Activated naive CD8-positive, alpha-beta T cell treated with anti-CD3 and anti-CD28 coated beads, Interleukin-2, amount 10 ng/mL, durations not matched to agents 7 days and 5 days (primary cell): ENCODE results near the gene PRDM16. TPM values are rescaled to one million over a fixed set of nuclear protein-coding genes. Genes with fewer than 3 reads are reported as not detected.

Source experiments
- ATAC-seq: fragments of 150-1000 bp; cut with Tn5 transposase; one replicate; pipeline ENCODE4 v1.10.0; 2021; ENCODE audit warnings: low read depth, moderate library complexity
- POLR2A ChIA-PET: fragments of 350-600 bp; sonication (Branson Sonifier 250); formaldehyde crosslinking; loops from one replicate; lab custom pipeline; 2021; ENCODE audit warnings: antibody characterized with exemption; lab: Charles Lee
- DNase-seq: peaks from one replicate; pipeline ENCODE4 v3.0.0; 2021
- H3K27ac Mint-ChIP-seq: one replicate; pipeline ENCODE4 v1.8.0; 2022; ENCODE audit warnings: mild to moderate bottlenecking, mixed read lengths
- H3K27me3 Mint-ChIP-seq: one replicate; pipeline ENCODE4 v1.8.0; 2022; ENCODE audit warnings: mild to moderate bottlenecking, moderate library complexity, mixed read lengths
- H3K36me3 Mint-ChIP-seq: one replicate; pipeline ENCODE4 v1.8.0; 2021; ENCODE audit warnings: mild to moderate bottlenecking, mixed read lengths
- H3K4me1 Mint-ChIP-seq: one replicate; pipeline ENCODE4 v1.8.0; 2021; ENCODE audit warnings: mixed read lengths
- H3K4me3 Mint-ChIP-seq: one replicate; pipeline ENCODE4 v1.8.0; 2022; ENCODE audit warnings: mild to moderate bottlenecking, moderate library complexity, mixed read lengths
- H3K9me3 Mint-ChIP-seq: one replicate; pipeline ENCODE4 v1.8.0; 2021; ENCODE audit warnings: mixed read lengths
- total RNA-seq, 2 experiments: library from RNA; stranded (reverse); gene quantifications; one replicate each; pipeline ENCODE4 v1.2.3, GENCODE V29; 2021

Gene PRDM16
- total RNA-seq, 2 experiments from 2014 or later = not detected

DNA sequence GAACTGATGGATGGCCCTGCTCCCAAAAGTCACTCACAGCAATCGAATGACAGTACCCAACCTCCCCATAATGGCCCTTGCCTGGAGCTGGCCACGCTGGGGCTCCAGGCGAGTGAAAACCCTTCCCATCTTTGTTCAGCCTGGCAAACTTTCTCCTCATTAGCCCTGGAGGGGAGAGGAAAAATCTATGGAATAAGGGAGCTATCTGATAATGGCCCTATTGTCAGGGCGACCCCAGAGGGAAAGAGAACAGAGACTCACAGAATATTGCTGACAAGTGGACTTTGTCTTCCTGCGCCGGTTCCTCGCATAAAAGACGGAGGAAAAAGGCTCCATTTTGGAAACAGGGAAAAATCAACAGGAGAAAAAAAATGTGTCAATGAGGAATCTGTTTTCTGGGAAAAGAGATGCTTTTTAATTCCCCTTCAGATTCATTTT is 372.4 kb downstream of the PRDM16 start:
- POLR2A ChIA-PET = no interaction called here
- ATAC-seq = no peak
- Mint-ChIP-seq H3K36me3 (no peaks in the 10 kb centered on the region), H3K4me1 (no peaks in the 10 kb centered on the region), H3K9me3 (peaks cover 1% of the 10 kb centered on the region), H3K27ac (no peak overlapping the region), H3K4me3 (no peak overlapping the region), H3K27me3 (peaks cover 6% of the 10 kb centered on the region)
- no peak for DNase-seq

DNA sequence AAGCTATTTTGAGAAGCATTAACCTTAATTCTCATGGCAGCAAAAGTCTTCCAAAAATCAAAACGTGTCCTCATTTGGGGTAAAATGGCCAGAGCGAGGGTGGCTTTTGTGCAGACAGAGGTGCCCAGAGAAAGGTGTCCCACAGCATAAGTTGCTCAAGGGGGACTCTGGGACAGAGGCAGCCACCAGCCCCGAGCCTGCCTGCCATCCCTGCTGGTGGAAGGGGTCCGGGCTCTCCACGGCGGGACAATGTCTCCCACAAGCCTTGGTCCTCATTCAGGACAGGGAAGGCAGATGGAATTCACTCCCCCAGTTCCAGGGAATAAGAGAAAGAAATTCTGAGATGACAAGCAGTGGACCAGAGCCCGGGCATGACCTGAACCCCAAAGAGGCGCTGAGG is 372.9 kb downstream of the PRDM16 start:
- ATAC-seq = no peak
- H3K36me3 Mint-ChIP-seq = no peaks in the 10 kb centered on the region
- peaks cover 1% of the 10 kb centered on the region for H3K9me3 Mint-ChIP-seq
- no peak overlapping the region for H3K4me3 Mint-ChIP-seq
- POLR2A ChIA-PET = no interaction called here
- H3K27me3 Mint-ChIP-seq = peaks cover 8% of the 10 kb centered on the region
- no peak overlapping the region for H3K27ac Mint-ChIP-seq
- H3K4me1 Mint-ChIP-seq = no peaks in the 10 kb centered on the region
- DNase-seq = no peak

DNA sequence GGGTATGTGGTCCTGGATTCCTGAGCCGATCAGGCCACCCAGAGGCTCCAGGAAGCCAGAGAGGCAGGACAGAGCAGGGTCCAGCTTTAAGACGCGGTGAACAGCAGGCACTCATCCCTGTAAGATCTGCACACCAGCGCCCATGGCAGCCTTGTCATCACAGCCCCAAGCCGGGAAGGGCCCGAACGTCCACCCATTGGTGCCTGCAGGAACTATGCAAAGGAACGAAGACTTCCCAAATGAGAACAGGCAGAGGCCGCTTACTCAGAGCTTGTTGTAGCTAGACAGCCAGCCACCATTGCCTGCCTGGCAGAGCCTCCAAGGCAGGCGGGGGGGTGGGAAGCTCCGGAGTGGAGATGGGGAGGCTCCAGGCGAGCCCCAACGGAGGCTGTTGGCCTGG is 373.3 kb downstream of the PRDM16 start:
- H3K4me1 Mint-ChIP-seq = no peaks in the 10 kb centered on the region
- H3K36me3 Mint-ChIP-seq = no peaks in the 10 kb centered on the region
- H3K27ac Mint-ChIP-seq = no peak overlapping the region
- ATAC-seq = no peak
- no peak overlapping the region for H3K4me3 Mint-ChIP-seq
- H3K9me3 Mint-ChIP-seq = peaks cover 1% of the 10 kb centered on the region
- POLR2A ChIA-PET = no interaction called here
- DNase-seq = no peak
- H3K27me3 Mint-ChIP-seq = peaks cover 12% of the 10 kb centered on the region

DNA sequence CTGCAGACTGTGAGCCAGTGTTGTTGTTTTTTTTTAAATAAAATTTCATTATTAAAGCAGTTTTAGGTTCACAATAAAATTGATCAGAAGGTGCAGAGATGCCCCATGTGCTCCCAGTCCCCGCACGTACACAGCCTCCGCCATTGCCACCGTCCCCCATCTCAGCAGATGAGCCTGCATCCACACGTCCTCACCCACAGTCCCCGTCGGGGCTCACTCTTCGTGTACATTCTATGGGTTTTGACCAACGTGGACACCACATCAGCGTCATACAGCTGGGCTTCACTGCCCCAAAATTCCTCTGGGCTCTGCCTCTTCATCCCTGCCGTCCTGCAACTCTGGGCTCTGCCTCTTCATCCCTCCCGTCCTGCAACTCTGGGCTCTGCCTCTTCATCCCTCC is 373.9 kb downstream of the PRDM16 start:
- no peak for ATAC-seq
- peaks cover 13% of the 10 kb centered on the region for H3K27me3 Mint-ChIP-seq

DNA sequence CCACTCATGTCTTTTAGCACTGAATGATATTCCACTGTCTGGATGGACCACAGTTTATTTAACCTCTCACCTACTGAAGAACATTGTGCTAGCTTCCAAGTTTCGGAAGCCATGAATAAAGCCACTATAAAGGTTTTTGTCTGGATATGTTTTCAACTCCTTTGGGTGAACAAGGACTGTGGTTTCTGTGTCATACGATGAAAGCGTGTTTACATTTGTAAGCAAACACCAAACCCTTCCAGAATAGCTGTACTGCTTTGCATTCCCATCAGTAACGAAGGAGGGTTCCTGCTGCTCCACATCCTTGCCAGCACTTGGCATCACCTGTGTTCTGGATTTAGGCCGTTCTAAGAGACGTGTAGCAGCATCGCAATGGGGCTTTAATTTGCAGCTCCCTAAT is 374.8 kb downstream of the PRDM16 start:
- Mint-ChIP-seq H3K9me3 (peaks cover 1% of the 10 kb centered on the region), H3K27ac (no peak overlapping the region), H3K36me3 (no peaks in the 10 kb centered on the region), H3K27me3 (peaks cover 15% of the 10 kb centered on the region), H3K4me1 (no peaks in the 10 kb centered on the region), H3K4me3 (no peak overlapping the region)
- DNase-seq (no peak), ATAC-seq (no peak)
- POLR2A ChIA-PET = no interaction called here

More for the DNA sequence above, 373.9 kb downstream of the PRDM16 start:
- Mint-ChIP-seq H3K4me1 (no peaks in the 10 kb centered on the region), H3K9me3 (peaks cover 1% of the 10 kb centered on the region), H3K36me3 (no peaks in the 10 kb centered on the region), H3K4me3 (no peak overlapping the region), H3K27ac (no peak overlapping the region)
- POLR2A ChIA-PET = no interaction called here
- DNase-seq = no peak

DNA sequence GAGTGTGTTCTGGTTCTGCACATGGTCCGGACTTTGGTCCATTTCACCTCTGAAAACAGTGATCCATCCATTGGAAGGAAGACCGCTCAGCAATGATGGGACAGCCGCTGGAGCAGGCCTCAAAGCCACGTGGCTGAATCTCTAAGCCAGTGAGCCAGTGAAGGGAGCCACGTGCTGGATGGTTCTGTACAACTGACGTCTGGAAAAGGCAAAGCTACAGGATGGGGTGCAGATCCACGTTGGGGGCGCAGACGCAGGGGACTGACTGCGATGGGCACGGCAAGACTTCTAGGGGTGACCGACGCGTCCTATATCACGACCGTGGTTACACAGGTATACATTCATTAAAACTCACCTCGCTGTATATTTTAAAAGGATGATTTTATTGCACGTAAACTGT is 375.3 kb downstream of the PRDM16 start:
- peaks cover 15% of the 10 kb centered on the region for H3K27me3 Mint-ChIP-seq
- POLR2A ChIA-PET = no interaction called here
- no peak for DNase-seq
- ATAC-seq = no peak
- no peaks in the 10 kb centered on the region for H3K36me3 Mint-ChIP-seq
- no peak overlapping the region for H3K27ac Mint-ChIP-seq
- no peaks in the 10 kb centered on the region for H3K4me1 Mint-ChIP-seq
- H3K9me3 Mint-ChIP-seq = peaks cover 1% of the 10 kb centered on the region
- H3K4me3 Mint-ChIP-seq = no peak overlapping the region

DNA sequence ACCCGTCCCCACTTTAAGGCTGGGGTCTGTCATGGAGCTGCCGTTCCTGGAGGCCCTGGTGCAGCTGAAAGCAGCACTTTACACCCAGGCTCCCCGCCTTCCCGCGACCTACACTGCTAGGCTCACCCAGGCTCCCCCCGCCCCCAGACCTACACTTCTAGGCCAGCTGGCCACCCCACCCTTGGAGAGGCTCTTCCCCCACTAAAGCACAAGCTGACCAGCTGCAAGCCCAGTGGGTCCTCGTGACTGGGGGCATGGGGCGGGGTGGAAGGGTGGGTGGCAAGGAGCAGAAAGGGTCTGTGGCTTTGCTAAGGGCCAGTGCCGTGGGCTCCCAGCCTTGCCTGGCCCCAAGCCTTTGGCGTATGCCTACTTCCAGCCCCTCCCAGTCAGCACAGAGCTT is 375.7 kb downstream of the PRDM16 start:
- DNase-seq = no peak
- H3K4me3 Mint-ChIP-seq = no peak overlapping the region
- H3K9me3 Mint-ChIP-seq = peaks cover 1% of the 10 kb centered on the region
- no peak overlapping the region for H3K27ac Mint-ChIP-seq
- H3K36me3 Mint-ChIP-seq = no peaks in the 10 kb centered on the region
- POLR2A ChIA-PET = no interaction called here
- ATAC-seq = no peak
- peaks cover 18% of the 10 kb centered on the region for H3K27me3 Mint-ChIP-seq
- H3K4me1 Mint-ChIP-seq = no peaks in the 10 kb centered on the region

DNA sequence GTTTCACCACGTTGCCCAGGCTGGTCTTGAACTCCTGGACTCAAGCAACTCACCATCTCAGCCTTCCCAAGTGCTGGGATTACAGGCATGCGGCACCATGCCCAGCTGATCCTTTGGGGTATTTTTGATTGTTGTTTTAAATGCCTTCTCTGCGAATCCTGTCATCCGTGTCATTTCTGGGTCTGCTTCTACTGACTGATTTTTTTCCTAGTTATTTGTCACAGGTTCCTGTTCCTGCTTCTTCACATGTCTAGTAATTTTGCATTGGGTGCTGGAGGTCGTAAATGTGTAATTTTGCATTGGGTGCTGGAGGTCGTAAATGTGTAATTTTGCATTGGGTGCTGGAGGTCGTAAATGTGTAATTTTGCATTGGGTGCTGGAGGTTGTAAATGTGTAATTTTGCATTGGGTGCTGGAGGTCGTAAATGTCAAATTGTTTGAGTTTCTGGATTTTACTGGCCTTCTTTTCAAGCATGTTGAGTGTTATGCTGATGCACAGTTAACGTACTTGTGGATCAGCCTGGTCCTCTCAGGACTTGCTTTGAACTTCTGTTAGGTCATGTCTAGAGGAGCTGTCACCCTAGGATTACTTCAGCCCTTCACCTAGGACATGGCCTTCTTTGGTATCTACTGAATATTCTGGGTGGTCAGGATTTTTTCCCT is 381.3 kb downstream of the PRDM16 start:
- Mint-ChIP-seq H3K27me3 (peaks cover 18% of the 10 kb centered on the region), H3K9me3 (peaks cover 1% of the 10 kb centered on the region), H3K4me3 (no peak overlapping the region), H3K27ac (no peak overlapping the region), H3K4me1 (no peaks in the 10 kb centered on the region), H3K36me3 (no peaks in the 10 kb centered on the region)
- POLR2A ChIA-PET = interaction anchor here (0.7 kb wide), 1 partner anchor 81 kb away, joined by 3 read pairs; no protein-coding TSS in a partner anchor
- no peak for DNase-seq
- no peak for ATAC-seq

DNA sequence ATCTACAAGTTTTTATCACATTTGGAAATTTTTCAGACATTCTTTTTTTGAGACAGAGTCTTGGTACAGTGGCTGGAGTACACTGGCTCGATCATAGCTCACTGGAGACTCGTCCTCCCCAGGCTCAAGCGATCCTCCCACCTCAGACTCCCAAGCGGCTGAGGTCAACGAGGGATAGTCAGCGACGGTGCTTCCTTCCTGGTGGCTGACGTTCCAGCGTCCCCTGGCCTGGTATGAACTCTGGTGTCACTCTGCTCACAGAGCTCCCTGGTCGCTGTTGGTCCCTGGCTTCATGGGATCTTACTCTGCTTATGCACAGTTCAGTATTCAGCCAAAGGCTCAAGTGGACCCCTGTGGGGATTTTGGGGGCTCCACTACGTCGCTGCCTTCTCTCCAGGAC is 382.0 kb downstream of the PRDM16 start:
- Mint-ChIP-seq H3K27me3 (peaks cover 18% of the 10 kb centered on the region), H3K4me3 (no peak overlapping the region), H3K9me3 (peaks cover 1% of the 10 kb centered on the region), H3K4me1 (no peaks in the 10 kb centered on the region), H3K36me3 (no peaks in the 10 kb centered on the region), H3K27ac (no peak overlapping the region)
- ATAC-seq (no peak), DNase-seq (no peak)
- POLR2A ChIA-PET = no interaction called here

DNA sequence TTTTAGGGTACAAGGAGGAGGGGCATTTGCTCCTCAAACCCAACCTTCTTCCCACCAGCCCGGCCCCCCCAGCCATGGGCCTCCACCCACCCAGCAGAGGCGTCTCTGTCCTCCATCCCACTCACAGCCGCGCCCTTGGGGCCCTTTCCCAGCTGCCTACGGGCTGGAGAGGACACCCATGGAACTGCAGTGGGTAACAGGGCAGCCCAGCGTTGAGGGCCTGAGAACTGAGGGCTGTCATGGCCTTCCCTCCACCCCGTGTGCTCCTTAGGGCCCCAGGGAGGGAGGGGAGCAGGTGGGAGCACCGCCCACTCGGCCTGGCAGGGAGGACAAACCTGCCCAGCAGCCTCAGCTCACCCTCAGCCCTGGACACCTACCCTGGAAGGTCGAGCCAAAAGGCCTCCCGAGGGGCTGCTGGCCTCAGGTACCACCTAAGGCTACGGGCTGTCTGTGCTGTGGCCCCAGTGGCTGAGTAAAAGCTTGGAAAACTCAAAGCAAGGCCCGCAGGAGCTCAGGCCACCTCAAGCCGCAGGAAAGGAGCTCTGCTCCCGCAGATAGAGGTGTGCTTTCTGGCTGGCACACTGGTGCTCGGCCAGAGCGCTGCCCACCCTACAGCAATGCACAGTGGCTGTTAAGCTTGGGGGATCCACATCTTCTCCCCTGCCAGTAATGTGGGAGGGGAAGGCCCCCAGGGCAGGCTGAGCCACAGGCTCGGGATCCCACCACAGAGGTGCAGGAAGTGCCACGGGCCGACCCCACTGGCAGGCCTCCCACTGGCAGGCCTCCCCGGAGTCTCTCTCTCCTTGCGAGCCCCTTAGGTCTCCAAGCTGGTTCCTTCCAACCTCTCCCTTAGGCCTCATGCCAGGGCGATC is 383.2 kb downstream of the PRDM16 start:
- POLR2A ChIA-PET = no interaction called here
- DNase-seq (no peak), ATAC-seq (no peak)
- H3K4me3 Mint-ChIP-seq = no peak overlapping the region
- no peaks in the 10 kb centered on the region for H3K4me1 Mint-ChIP-seq
- no peaks in the 10 kb centered on the region for H3K36me3 Mint-ChIP-seq
- no peaks in the 10 kb centered on the region for H3K9me3 Mint-ChIP-seq
- H3K27ac Mint-ChIP-seq = no peak overlapping the region
- peaks cover 13% of the 10 kb centered on the region for H3K27me3 Mint-ChIP-seq

DNA sequence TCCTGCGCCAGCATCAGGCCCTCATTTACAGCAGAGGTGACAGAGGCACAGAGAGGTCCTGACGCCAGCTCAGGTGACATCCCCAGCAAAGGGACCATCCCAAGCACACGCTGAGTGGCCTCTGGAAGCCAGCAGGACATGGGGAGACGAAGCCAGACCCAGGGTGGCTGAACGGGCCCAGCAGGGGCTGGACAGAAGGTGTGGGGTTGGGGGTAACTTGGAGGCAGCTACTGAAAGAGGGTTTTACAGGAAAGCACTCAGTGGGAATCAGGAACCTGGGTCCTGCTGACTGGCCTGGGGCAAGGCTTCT is 383.8 kb downstream of the PRDM16 start:
- Mint-ChIP-seq H3K27ac (no peak overlapping the region), H3K4me1 (no peaks in the 10 kb centered on the region), H3K4me3 (no peak overlapping the region), H3K27me3 (peaks cover 10% of the 10 kb centered on the region), H3K36me3 (no peaks in the 10 kb centered on the region), H3K9me3 (no peaks in the 10 kb centered on the region)
- POLR2A ChIA-PET = no interaction called here
- ATAC-seq (no peak), DNase-seq (no peak)

DNA sequence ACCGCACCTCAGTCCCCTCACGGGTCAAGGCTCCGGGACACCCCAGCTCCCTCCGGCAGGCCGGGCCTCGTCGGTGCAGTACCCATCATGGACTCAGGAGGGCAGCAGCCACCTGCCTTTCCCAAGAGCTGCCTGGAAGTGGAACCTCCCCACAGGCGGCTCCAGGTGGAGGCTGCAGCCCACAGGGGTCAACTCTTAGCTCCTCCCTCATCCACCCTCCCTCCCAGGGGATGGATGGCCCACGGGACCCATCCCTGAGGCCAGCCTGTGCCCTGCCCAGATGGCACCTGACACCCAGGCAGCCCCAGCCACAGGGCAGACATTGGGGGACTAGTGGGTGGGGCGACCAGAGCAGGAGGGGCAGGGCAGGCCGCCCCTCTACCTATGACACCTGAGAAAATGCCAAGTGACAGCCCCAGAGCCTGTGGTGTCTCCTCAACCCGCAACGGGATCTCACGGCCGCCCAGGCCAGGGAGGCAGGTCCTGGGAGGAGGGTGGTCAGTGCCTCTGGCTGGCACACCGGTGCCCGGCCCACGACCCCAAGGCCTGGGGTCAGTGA is 384.3 kb downstream of the PRDM16 start:
- H3K9me3 Mint-ChIP-seq = no peaks in the 10 kb centered on the region
- POLR2A ChIA-PET = no interaction called here
- no peak overlapping the region for H3K4me3 Mint-ChIP-seq
- H3K27me3 Mint-ChIP-seq = peaks cover 8% of the 10 kb centered on the region
- ATAC-seq (peak; percentile 69), DNase-seq (peak; percentile 81)
- no peaks in the 10 kb centered on the region for H3K36me3 Mint-ChIP-seq
- H3K4me1 Mint-ChIP-seq = no peaks in the 10 kb centered on the region
- no peak overlapping the region for H3K27ac Mint-ChIP-seq

DNA sequence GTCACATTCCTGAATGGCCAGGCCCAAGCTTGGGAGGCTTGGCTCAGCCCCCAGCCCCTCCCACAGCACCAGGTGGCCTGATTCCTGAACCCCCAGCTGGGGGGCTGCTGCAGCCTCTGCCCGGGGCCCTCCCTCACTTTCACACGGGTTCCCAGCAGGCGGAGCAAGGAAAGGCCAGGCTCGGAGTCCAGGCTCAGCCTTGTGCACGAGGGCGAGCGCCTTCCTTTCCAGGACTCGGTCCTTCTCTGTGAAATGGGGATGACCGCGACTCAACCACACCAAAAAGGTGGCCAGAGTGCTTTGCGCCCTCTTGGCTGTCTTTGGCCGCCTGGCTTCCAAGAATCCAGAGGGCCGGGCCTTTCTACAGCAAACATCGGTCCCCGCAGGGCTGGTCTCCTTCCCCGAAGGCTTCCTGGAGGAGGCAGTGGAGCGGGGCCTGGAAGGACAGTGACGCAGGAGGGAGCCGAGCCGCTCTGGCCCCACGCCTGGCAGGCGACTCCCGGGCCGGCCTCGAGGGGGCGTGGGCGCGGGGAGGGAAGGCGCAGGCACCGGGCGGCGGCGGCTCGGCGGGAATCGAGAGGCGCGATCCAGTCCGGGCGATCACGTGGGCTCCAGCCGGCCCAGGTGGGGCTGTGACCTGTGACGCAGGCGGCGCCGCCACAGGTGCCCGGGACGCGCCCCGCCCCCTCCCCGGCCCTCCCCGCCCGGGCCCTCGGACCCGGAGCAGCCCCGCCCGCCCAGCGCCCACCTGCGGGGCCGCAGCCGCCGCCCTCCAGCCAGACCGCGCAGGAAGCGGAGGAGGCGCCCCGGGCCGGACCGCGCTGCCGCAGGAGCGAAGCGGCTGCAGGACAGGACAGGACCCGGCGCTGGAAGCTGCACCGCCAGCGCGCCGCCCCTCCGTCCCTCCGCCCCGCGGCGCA is 385.1 kb downstream of the PRDM16 start, which contains the start of gene ARHGEF16:
TSS of gene ARHGEF16 (plus strand) at position 775 of the 920 bp plus-strand sequence. CDS start 8,420 bp downstream, outside the sequence.
- DNase-seq (peak; percentile 50), ATAC-seq (peak; percentile 12)
- Mint-ChIP-seq H3K4me3 (peak within 1 kb of the TSS; percentile 53), H3K36me3 (no peaks in the 10 kb centered on the region), H3K4me1 (no peaks in the 10 kb centered on the region), H3K27me3 (peaks cover 8% of the 10 kb centered on the region), H3K27ac (no peak within 1 kb of the TSS), H3K9me3 (no peaks in the 10 kb centered on the region)
- POLR2A ChIA-PET = no interaction called here
